IgD-negative memory B cell (primary cell): ENCODE results near the gene GSDME. TPM values are rescaled to one million over a fixed set of nuclear protein-coding genes. Genes with fewer than 3 reads are reported as not detected.

Source experiments
- H3K27ac Mint-ChIP-seq, 3 donors: one replicate each; pipeline ENCODE4 v1.8.0; 2020 to 2022; ENCODE audit warnings: mild to moderate bottlenecking in 3 of 3, mixed read lengths in 3 of 3, moderate library complexity in 1 of 3
- H3K27me3 Mint-ChIP-seq: one replicate; pipeline ENCODE4 v1.8.0; 2021; ENCODE audit warnings: mixed read lengths
- H3K36me3 Mint-ChIP-seq: one replicate; pipeline ENCODE4 v1.8.0; 2020; ENCODE audit warnings: mild to moderate bottlenecking, mixed read lengths
- H3K4me1 Mint-ChIP-seq, 3 donors: one replicate each; pipeline ENCODE4 v1.8.0; 2020 to 2022; ENCODE audit warnings: mixed read lengths in 3 of 3, mild to moderate bottlenecking in 1 of 3
- H3K4me3 Mint-ChIP-seq, 4 donors: one replicate each; pipeline ENCODE4 v1.8.0; 2020 to 2022; ENCODE audit warnings: mild to moderate bottlenecking in 4 of 4, mixed read lengths in 4 of 4, moderate library complexity in 3 of 4
- H3K9me3 Mint-ChIP-seq, 3 donors: one replicate each; pipeline ENCODE4 v1.8.0; 2020 to 2021; ENCODE audit warnings: mixed read lengths in 3 of 3, mild to moderate bottlenecking in 1 of 3
- polyA plus RNA-seq: library from polyadenylated mRNA; unstranded; fragments of 300-500 nt; fragmentation: Illumina TruSeq; gene quantifications from one replicate; pipeline ENCODE4 v1.2.3, GENCODE V29; 2021

Gene GSDME
- polyA plus RNA-seq, 1 donor from 2014 or later, result 4.6 TPM

DNA sequence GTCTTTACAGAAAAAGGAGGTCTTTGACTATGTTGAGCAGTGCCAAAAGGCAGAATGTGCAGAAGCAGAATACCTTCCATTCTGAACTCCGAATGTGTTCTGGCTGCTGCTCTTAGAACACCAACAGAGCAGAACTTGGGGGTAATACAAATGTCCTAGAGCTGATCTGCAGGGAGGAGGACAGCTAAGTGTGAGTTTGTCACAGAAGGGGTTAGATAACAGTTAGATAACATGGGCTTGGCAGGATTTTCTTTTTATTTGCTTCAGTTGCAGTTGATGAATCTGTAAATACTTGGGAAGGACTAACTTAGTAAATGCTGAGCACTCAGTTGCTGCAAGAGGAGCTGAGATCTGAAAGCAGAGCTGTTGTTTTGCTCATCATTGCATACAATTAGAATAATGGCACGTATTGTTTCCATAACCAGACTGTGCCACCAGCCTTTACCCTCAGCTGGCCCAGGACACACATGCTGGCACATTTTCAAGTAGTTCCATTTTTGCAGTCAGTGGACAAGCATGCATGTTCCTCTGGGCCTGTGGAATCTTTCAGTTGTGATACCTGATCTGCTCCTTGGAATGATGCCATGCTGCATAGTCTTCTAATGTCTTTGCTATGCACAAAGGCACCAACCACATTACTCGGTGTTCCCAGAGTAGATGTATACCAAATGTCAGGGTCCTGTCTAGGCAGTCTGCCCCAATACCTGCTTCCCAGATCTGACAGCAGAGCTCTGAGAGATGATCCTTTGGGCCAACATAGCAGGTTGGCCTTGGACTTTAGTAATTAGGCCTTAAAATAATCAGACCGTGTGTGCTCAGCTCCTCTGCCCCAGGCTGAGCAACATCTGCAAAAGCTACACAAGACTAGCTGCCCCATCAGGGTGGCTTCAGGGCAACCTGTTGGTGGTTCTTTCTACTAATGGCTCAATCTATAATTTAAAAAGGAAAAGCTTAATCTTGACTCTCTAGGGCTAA, 55.7 kb downstream of the GSDME start:
- Mint-ChIP-seq H3K36me3 (peaks cover 9% of the 10 kb centered on the region), H3K27me3 (no peaks in the 10 kb centered on the region), H3K4me3 (no peak overlapping the region), H3K9me3 (no peaks in the 10 kb centered on the region), H3K4me1 (peaks cover 8% of the 10 kb centered on the region in 3 donors), H3K27ac (no peak overlapping the region)

GRCh38 chr7:24700521-24701260, 56.6 kb downstream of the GSDME start:
- Mint-ChIP-seq H3K4me1 (peaks cover 8% of the 10 kb centered on the region in 3 donors), H3K9me3 (no peaks in the 10 kb centered on the region), H3K4me3 (no peak overlapping the region), H3K36me3 (peaks cover 11% of the 10 kb centered on the region), H3K27ac (no peak overlapping the region), H3K27me3 (no peaks in the 10 kb centered on the region)

- H3K9me3 Mint-ChIP-seq, result no peaks in the 10 kb centered on the region
- H3K4me3 Mint-ChIP-seq, result no peak overlapping the region
- H3K36me3 Mint-ChIP-seq, result peaks cover 12% of the 10 kb centered on the region
- H3K4me1 Mint-ChIP-seq, result peaks cover 0 to 1% (median 0%) of the 10 kb centered on the region in 3 donors
- H3K27ac Mint-ChIP-seq, result peak overlapping the region in 1 of 3 donors; percentile 44
- H3K27me3 Mint-ChIP-seq, result no peaks in the 10 kb centered on the region
Observed at GRCh38 chr7:24698531-24699266, 58.6 kb downstream of the GSDME start.

GRCh38 chr7:24697416-24697815, 59.8 kb downstream of the GSDME start:
- Mint-ChIP-seq H3K36me3 (peaks cover 16% of the 10 kb centered on the region), H3K9me3 (no peaks in the 10 kb centered on the region), H3K4me1 (peaks cover 0 to 1% (median 0%) of the 10 kb centered on the region in 3 donors), H3K4me3 (no peak overlapping the region), H3K27ac (no peak overlapping the region), H3K27me3 (no peaks in the 10 kb centered on the region)

DNA sequence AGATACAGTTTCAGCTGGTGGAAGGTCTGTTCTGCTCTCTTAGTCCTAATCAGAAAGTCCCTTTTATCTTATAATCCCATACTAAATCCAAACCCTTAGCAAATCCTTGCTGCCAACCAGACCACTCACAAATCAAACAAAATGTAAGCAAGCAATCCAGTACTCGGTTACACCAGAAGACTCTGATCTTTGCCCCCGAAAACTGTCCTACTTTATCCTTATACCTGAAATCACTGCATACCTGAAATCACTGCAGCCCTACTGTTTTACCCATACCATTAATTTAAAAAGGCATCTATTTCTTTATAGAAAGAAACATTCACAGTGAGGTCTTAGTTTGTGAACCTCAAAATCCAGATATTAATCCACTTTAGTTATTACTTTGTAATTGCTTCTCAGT, 64.7 kb downstream of the GSDME start:
- peaks cover 14% of the 10 kb centered on the region for H3K36me3 Mint-ChIP-seq
- no peaks in the 10 kb centered on the region for H3K9me3 Mint-ChIP-seq
- no peak overlapping the region for H3K4me3 Mint-ChIP-seq
- H3K27me3 Mint-ChIP-seq, result no peaks in the 10 kb centered on the region
- no peaks in the 10 kb centered on the region for H3K4me1 Mint-ChIP-seq
- no peak overlapping the region for H3K27ac Mint-ChIP-seq

DNA sequence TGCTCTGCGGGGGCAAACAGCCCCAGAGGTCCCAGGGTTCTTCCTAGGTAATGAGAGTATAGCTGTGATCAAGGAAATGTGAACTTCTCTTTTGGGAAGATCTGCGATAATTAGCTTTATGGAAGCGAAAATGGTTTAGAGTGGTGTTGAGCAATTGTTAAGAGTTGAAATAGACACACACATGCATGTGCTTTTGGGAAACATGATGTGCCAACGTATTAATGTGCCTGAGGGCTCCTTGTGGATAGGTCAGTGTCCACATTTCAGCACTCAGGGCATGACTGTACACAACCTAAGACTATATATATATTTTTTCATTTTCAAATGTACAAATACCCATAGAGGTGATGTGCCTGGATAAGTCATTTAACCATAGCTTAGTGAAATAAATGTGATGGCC, 67.0 kb downstream of the GSDME start:
- H3K4me3 Mint-ChIP-seq, result no peak overlapping the region
- peaks cover 15% of the 10 kb centered on the region for H3K36me3 Mint-ChIP-seq
- H3K9me3 Mint-ChIP-seq, result no peaks in the 10 kb centered on the region
- no peak overlapping the region for H3K27ac Mint-ChIP-seq
- H3K27me3 Mint-ChIP-seq, result no peaks in the 10 kb centered on the region
- peaks cover 0 to 3% (median 0%) of the 10 kb centered on the region in 3 donors for H3K4me1 Mint-ChIP-seq

GRCh38 chr7:24685708-24686107, 71.6 kb downstream of the GSDME start:
- Mint-ChIP-seq H3K9me3 (no peaks in the 10 kb centered on the region), H3K4me1 (peaks cover 0 to 3% (median 0%) of the 10 kb centered on the region in 3 donors), H3K36me3 (peaks cover 21% of the 10 kb centered on the region), H3K27me3 (no peaks in the 10 kb centered on the region), H3K4me3 (no peak overlapping the region), H3K27ac (no peak overlapping the region)

DNA sequence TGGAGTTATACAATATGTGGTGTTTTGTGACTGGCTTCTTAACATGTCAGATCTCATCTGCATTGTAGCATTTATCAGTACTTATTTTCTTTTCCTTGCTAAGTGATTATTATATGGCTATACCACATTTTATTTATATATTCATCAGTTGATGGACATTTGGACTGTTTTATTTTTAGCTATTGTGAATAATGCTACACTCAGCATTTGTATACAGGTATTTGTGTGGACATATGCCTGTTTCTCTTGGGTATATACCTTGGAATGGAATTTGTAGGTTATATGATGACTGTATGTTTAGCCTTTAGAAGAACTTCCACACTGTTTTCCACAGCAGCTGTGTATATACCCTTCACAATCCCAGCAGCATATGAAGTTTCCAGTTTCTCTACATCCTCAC, 86.5 kb downstream of the GSDME start:
- no peaks in the 10 kb centered on the region for H3K27me3 Mint-ChIP-seq
- no peak overlapping the region for H3K4me3 Mint-ChIP-seq
- H3K9me3 Mint-ChIP-seq, result no peaks in the 10 kb centered on the region
- H3K36me3 Mint-ChIP-seq, result peaks cover 6% of the 10 kb centered on the region
- H3K4me1 Mint-ChIP-seq, result peaks cover 0 to 5% (median 2%) of the 10 kb centered on the region in 3 donors
- H3K27ac Mint-ChIP-seq, result no peak overlapping the region

DNA sequence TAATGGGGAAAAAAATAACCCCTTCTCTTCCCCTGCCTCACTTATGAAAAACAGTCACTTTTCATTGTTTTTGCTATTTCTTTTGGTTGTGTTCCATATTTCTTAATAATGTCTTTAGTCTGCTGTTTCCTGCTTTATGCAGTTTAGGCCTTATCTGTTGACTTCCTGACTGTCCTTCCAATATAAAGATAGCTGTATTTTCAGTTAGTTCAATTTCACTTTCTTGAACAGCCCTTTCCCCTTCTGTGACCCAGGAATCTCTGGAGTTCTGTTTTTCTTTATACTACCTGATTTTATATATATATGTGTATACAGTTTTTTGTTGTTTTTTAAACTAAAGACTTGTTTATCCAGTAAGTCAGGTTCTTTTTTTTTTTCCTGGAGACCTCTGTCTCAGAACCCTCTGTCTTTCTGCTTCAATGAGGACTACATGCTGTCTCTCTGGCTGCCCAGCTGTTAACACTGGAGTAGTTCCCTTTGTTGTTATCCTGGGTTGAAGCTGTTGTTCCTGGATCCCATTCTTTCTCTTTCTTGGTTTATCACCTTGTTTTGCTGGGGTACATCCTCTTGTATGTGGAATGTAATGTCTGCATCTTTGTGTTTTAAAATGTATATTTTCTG, 87.2 kb downstream of the GSDME start:
- Mint-ChIP-seq H3K4me1 (peaks cover 0 to 5% (median 2%) of the 10 kb centered on the region in 3 donors), H3K4me3 (no peak overlapping the region), H3K9me3 (no peaks in the 10 kb centered on the region), H3K36me3 (peaks cover 6% of the 10 kb centered on the region), H3K27ac (no peak overlapping the region), H3K27me3 (no peaks in the 10 kb centered on the region)

GRCh38 chr7:24668927-24669635, 88.2 kb downstream of the GSDME start:
- Mint-ChIP-seq H3K9me3 (no peaks in the 10 kb centered on the region), H3K4me3 (no peak overlapping the region), H3K4me1 (peaks cover 0 to 5% (median 2%) of the 10 kb centered on the region in 3 donors), H3K27me3 (no peaks in the 10 kb centered on the region), H3K27ac (no peak overlapping the region), H3K36me3 (peaks cover 6% of the 10 kb centered on the region)

- Mint-ChIP-seq H3K9me3 (no peaks in the 10 kb centered on the region), H3K36me3 (peaks cover 6% of the 10 kb centered on the region), H3K4me3 (no peak overlapping the region), H3K27me3 (no peaks in the 10 kb centered on the region), H3K4me1 (peaks cover 0 to 2% (median 1%) of the 10 kb centered on the region in 3 donors), H3K27ac (no peak overlapping the region)
Observed at GRCh38 chr7:24665564-24666294, 91.5 kb downstream of the GSDME start.

DNA sequence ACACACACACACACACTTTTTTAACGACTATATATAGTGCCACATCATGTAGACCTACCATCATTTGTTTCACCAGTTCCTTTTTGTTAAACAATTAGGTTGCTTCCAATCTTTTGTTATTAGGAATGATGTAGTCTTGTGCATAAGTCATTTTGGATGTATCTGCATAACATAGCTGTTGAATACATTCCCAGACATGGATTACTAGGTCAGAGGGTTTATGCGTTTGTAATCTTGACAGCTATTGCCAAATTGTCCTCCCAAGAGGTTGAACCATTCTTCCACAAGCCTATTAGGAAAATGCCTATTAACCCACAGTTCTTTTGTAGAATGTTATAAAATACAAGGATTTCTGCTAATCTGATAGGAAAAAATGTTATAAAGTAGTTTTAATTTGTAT, 96.7 kb downstream of the GSDME start:
- Mint-ChIP-seq H3K36me3 (peaks cover 8% of the 10 kb centered on the region), H3K27me3 (no peaks in the 10 kb centered on the region), H3K27ac (no peak overlapping the region), H3K9me3 (peaks cover 0 to 5% (median 3%) of the 10 kb centered on the region in 3 donors), H3K4me1 (peaks cover 12 to 19% (median 17%) of the 10 kb centered on the region in 3 donors), H3K4me3 (no peak overlapping the region)

DNA sequence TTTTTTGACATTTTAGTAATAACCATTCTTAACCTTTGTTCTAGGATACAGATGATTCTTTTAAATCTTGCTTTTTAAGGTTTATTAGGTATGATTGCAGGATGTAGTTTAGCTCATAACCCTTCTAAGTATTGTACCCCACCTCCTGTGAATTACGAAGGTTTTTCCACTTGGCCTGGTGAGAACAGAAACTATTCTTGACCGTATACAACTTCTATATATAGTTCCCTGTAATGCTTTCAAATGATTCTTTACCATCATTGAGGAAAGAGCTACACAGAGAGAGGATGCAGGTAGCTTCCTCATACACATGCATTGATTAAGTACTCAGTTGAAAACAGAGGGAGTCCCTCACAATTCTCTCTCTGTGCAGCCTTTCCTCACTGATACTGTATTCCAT, 97.8 kb downstream of the GSDME start:
- Mint-ChIP-seq H3K27me3 (no peaks in the 10 kb centered on the region), H3K9me3 (peaks cover 0 to 5% (median 3%) of the 10 kb centered on the region in 3 donors), H3K4me3 (peak overlapping the region in 1 of 4 donors; percentile 66), H3K4me1 (peaks cover 12 to 19% (median 17%) of the 10 kb centered on the region in 3 donors), H3K27ac (no peak overlapping the region), H3K36me3 (peaks cover 8% of the 10 kb centered on the region)
